Keratinocyte (primary cell): ENCODE results near the gene SYTL4. TPM values are rescaled to one million over a fixed set of nuclear protein-coding genes. Genes with fewer than 3 reads are reported as not detected.
"Not testable (repeated sequence)": the region's sequence is repeated elsewhere in the genome, so short reads cannot be mapped to it uniquely, and the experiment has no call there.

Experiments used
- DNase-seq: peaks from one replicate; pipeline ENCODE4 v3.0.0-alpha.2; 2011; ENCODE audit warnings: low read depth, missing footprints, low spot score
- FAIRE-seq: peaks from 2 replicates; lab custom pipeline; 2011; peaks lifted over from hg19 to GRCh38; lab: Jason Lieb, UNC
- H2AFZ ChIP-seq: 2 replicates; pipeline ENCODE4 v1.6.0; 2012; ENCODE audit warnings: low read length, control low read depth, inconsistent platforms; ENCODE audit not compliant: control insufficient read depth
- H3K27ac ChIP-seq: 2 replicates; pipeline ENCODE4 v1.5.1; 2011; ENCODE audit warnings: low read length; ENCODE audit not compliant: control insufficient read depth, insufficient read depth
- H3K27me3 ChIP-seq: 3 replicates; pipeline ENCODE4 v1.6.0; 2011; ENCODE audit warnings: low read length; ENCODE audit not compliant: control insufficient read depth, insufficient read depth; ENCODE audit errors: extremely low read depth
- H3K36me3 ChIP-seq, 2 experiments: 2 replicates in 1 of 2; 3 replicates in 1 of 2; pipeline ENCODE4 v1.5.1; 2011; ENCODE audit warnings: low read length in 2 of 2, mild to moderate bottlenecking in 1 of 2; ENCODE audit not compliant: control insufficient read depth in 2 of 2, insufficient read depth in 2 of 2; ENCODE audit errors: extremely low read depth in 1 of 2
- H3K4me1 ChIP-seq: 3 replicates; pipeline ENCODE4 v1.5.1; 2011; ENCODE audit warnings: low read length; ENCODE audit not compliant: control insufficient read depth, insufficient read depth; ENCODE audit errors: extremely low read depth
- H3K4me2 ChIP-seq: 3 replicates; pipeline ENCODE4 v1.6.0; 2011; ENCODE audit warnings: low read depth, low read length; ENCODE audit not compliant: control insufficient read depth, insufficient read depth; ENCODE audit errors: extremely low read depth
- H3K4me3 ChIP-seq, 3 experiments: fragments of 200-600 bp in 1 of 3; sonication (generic) in 1 of 3; 2 replicates in 2 of 3; 3 replicates in 1 of 3; pipeline ENCODE4 v1.5.1; 2011 to 2016; ENCODE audit warnings: low read length in 3 of 3, mild to moderate bottlenecking in 3 of 3, control low read depth in 2 of 3, inconsistent platforms in 1 of 3, low read depth in 1 of 3, mixed read lengths in 1 of 3, mixed run types in 1 of 3, moderate library complexity in 1 of 3; ENCODE audit not compliant: control insufficient read depth in 2 of 3, insufficient read depth in 2 of 3; ENCODE audit errors: extremely low read depth in 1 of 3
- H3K79me2 ChIP-seq: 2 replicates; pipeline ENCODE4 v1.6.0; 2012; ENCODE audit warnings: low read length; ENCODE audit not compliant: control insufficient read depth, insufficient read depth
- H3K9ac ChIP-seq: 3 replicates; pipeline ENCODE4 v1.6.0; 2011; ENCODE audit warnings: low read length; ENCODE audit not compliant: control insufficient read depth, insufficient read depth; ENCODE audit errors: extremely low read depth
- H3K9me1 ChIP-seq: 3 replicates; pipeline ENCODE4 v1.6.0; 2011; ENCODE audit warnings: low read length; ENCODE audit not compliant: control insufficient read depth, insufficient read depth; ENCODE audit errors: extremely low read depth
- H3K9me3 ChIP-seq: 2 replicates; pipeline ENCODE4 v1.5.1; 2012; ENCODE audit warnings: low read depth, low read length; ENCODE audit not compliant: control insufficient read depth
- H4K20me1 ChIP-seq: 3 replicates; pipeline ENCODE4 v1.6.0; 2011; ENCODE audit warnings: low read length; ENCODE audit not compliant: control insufficient read depth, insufficient read depth; ENCODE audit errors: extremely low read depth
- CTCF ChIP-seq, 3 experiments: IDR thresholded peaks in 1 of 3; conservative IDR thresholded peaks in 1 of 3; optimal IDR thresholded peaks in 1 of 3; 2 replicates in 2 of 3; 3 replicates in 1 of 3; pipeline versions ENCODE3 to v1.5.1; 2011; ENCODE audit warnings: low read length in 3 of 3, mild to moderate bottlenecking in 3 of 3, moderate library complexity in 2 of 3, control low read depth in 1 of 3, inconsistent platforms in 1 of 3; ENCODE audit not compliant: insufficient read depth in 2 of 3; ENCODE audit errors: extremely low read depth in 1 of 3
- EZH2 ChIP-seq: IDR thresholded peaks from one replicate; pipeline ENCODE4 v1.6.1; 2012; ENCODE audit warnings: inconsistent platforms, mild to moderate bottlenecking, low read length, moderate library complexity
- dilution Hi-C: fragments of 300-500 bp; cut with MboI; formaldehyde crosslinking; loops from one replicate; pipeline ENCODE4 v1.7.0; 2020; ENCODE audit warnings: low sequenced_read_pairs; ENCODE audit not compliant: extremely low pct_ligation_motif_present
- polyA minus RNA-seq, 3 experiments: library from RNA; depleted of rRNA, polyadenylated mRNA; stranded (reverse); fragments of >200 nt; gene quantifications; 1 replicate in 1 of 3; 2 replicates in 1 of 3; 3 replicates in 1 of 3; pipeline ENCODE4 v1.2.3, GENCODE V29; 2011
- polyA plus RNA-seq, 5 experiments: library from polyadenylated mRNA; depleted of rRNA in 3 of 5; stranded (reverse) in 3 of 5; stranded (forward) in 1 of 5; unstranded in 1 of 5; fragments of >200 nt; gene quantifications; 1 replicate in 1 of 5; 2 replicates in 3 of 5; 3 replicates in 1 of 5; pipeline versions ENCODE4 v1.2.1 to v1.2.3, GENCODE V29; 2011 to 2012; ENCODE audit warnings: missing spikeins in 2 of 5, low read depth in 1 of 5, low replicate concordance in 1 of 5

SYTL4 gene
- polyA plus RNA-seq = 0.40 to 1.2 TPM (median 0.87 TPM) in 3 replicates
- polyA plus RNA-seq (2011; ENCODE audit: low read depth) = 0.40 TPM
- 0.43 and 1.1 TPM in 2 replicates for polyA plus RNA-seq (2011; cell fraction: cytosol; rRNA removed)
- 2.6 and 2.7 TPM in 2 replicates for polyA plus RNA-seq (2011; cell fraction: nucleus; rRNA removed)
- polyA plus RNA-seq (2012; ENCODE audit: low replicate concordance) = 0.59 and 2.1 TPM in 2 replicates
- polyA minus RNA-seq = 0.20 to 1.1 TPM (median 0.29 TPM) in 3 replicates
- not detected for polyA minus RNA-seq (2011; cell fraction: cytosol; rRNA and poly(A)+ RNA removed)
- polyA minus RNA-seq (2011; cell fraction: nucleus; rRNA and poly(A)+ RNA removed) = 0.63 and 1.0 TPM in 2 replicates

DNA sequence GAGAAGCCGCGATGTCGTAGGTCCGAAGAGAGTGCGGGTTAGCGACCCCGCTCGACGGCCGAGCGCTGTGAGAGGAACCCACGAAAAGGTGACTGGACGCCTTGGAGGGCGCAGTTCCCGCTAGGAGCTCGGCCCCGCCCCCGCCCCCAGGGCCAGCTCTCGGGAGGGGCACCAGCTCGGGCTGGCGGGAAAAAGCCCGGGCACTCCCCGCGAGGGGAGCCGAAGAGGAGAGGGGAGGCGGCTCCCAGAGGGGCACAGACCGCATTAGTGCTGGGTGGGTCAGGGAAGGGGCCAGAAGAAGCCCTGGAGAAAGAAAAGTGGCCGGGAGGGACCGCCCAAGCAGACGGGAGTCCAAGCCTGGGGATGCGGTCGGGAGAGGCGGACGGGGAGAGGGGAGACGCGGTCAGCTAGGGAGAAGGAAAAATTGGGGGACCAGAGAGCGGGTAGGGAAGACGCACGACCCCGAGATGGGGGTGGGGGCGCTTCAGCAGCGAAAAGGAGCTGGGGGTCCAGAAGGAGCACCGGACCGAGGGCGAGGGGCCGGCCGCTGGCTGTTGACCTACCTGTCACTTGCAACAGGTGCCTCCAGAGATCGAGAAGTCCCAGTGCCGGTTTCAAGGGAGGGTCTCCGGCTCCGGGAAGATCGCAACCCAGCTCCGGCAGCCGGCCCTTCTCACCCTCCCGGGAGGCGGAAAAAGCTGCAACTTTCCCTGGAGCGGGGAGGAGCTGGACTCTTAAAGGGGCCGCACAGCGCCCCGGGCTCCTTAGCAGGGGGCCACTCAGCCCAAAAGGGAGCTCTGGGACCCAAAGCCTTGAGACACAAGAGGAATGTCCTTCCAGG, at the start of gene SYTL4:
SYTL4 (minus strand) TSS at position 681 of the 841 bp plus-strand sequence. CDS start 30,084 bp downstream, outside the sequence.
- Histone ChIP-seq H3K79me2 (no peaks in the 10 kb centered on the region), H3K4me1 (no peaks in the 10 kb centered on the region), H4K20me1 (no peaks in the 10 kb centered on the region), H3K9me3 (no peaks in the 10 kb centered on the region), H3K36me3 (no peaks in the 10 kb centered on the region), H2AFZ (peak within 1 kb of the TSS; percentile 16), H3K4me2 (peak within 1 kb of the TSS; percentile 58), H3K9me1 (no peaks in the 10 kb centered on the region), H3K27ac (no peak within 1 kb of the TSS), H3K4me3 (peak within 1 kb of the TSS; percentile 35 to 56 (median 42)), H3K27me3 (peaks cover 11% of the 10 kb centered on the region), H3K9ac (no peak within 1 kb of the TSS)
- no peak for TF ChIP-seq CTCF (optimal IDR thresholded peaks at IDR 0.05 in 1 of 3, IDR thresholded peaks at IDR 0.05 in 1 of 3, conservative IDR thresholded peaks at IDR 0.05 in 1 of 3; ENCODE audit: extremely low read depth in 1 of 3, insufficient read depth in 2 of 3, low read length in 3 of 3)
- TF ChIP-seq EZH2 = no peak
- FAIRE-seq = no peak
- dilution Hi-C loops = no loop called here
- no peak for DNase-seq

DNA sequence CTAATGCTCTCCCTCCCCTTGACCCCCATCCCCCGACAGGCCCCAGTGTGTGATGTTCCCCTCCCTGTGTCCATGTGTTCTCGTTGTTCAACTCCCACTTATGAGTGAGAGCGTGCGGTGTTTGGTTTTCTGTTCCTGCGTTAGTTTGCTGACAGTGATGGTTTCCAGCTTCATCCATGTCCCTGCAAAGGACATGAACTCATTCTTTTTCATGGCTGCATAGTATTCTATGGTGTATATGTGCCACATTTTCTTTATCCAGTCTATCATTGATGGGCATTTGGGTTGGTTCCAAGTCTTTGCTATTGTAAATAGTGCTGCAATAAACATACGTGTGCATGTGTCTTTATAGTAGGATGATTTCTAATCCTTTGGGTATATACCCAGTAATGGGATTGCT, 37.5 kb upstream of the SYTL4 start:
- H4K20me1 ChIP-seq, DNase-seq, H3K4me3 ChIP-seq, H3K9ac ChIP-seq, H2AFZ ChIP-seq, dilution Hi-C loops, H3K27ac ChIP-seq, H3K4me1 ChIP-seq, H3K27me3 ChIP-seq, FAIRE-seq, H3K36me3 ChIP-seq, H3K79me2 ChIP-seq, H3K4me2 ChIP-seq, H3K9me3 ChIP-seq, H3K9me1 ChIP-seq: not testable (repeated sequence)
